Measurements from ENCODE around the gene OR4L1.
"Not testable (repeated sequence)": the region's sequence is repeated elsewhere in the genome, so short reads cannot be mapped to it uniquely, and the experiment has no call there.

The OR4L1 gene, protein sequence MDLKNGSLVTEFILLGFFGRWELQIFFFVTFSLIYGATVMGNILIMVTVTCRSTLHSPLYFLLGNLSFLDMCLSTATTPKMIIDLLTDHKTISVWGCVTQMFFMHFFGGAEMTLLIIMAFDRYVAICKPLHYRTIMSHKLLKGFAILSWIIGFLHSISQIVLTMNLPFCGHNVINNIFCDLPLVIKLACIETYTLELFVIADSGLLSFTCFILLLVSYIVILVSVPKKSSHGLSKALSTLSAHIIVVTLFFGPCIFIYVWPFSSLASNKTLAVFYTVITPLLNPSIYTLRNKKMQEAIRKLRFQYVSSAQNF

DNA sequence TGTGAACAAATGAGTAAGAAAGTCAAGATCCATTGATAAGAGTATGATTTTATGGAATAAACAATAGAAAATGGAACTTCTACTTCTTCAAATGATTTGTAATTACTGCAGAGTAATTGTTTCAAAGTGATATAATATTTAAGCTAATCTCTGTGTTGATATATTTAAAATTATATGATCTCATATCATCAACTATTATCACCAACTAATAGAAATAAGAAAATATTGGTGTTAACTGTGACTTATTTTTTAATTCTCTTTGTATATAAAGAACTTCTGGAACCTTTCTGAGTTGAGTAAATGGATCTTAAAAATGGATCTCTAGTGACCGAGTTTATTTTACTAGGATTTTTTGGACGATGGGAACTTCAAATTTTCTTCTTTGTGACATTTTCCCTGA, at the start of gene OR4L1:
OR4L1 (plus strand) TSS at position 301 of the 400 bp plus-strand sequence; CDS start at position 301, 0 bp downstream.
- DNase-seq = no peak

DNA sequence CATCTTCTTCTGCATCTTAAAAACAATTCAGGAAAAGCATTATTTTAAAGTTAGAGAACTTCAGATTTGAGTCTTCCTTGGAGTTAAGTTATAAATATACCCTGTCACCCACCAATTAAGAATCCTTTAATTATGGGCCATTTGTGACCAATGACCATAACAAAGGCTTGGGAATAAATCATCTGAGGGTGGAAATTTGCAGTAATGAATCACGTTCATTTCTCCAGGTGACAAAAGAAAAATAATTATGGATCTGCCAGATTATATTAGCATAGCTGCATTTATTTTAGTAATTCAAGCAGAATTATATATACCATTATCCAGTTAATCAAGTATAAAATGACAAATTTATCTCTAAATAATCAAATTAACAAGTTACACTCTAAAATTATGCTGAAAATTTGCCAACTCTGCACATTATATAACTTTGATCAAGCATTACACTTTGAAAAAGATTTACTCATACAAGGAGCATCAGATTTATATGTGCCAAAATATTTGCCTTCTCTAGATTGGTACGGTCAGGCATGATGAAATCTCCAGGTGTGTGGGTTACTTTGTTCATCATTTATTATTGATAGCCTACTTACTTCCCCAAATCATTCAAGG, 40.5 kb upstream of the OR4L1 start, which contains the start of gene OR4K14:
OR4K14 (minus strand) TSS at position 51 of the 609 bp plus-strand sequence. CDS start 4,114 bp downstream, outside the sequence.
- no peak for DNase-seq

DNA sequence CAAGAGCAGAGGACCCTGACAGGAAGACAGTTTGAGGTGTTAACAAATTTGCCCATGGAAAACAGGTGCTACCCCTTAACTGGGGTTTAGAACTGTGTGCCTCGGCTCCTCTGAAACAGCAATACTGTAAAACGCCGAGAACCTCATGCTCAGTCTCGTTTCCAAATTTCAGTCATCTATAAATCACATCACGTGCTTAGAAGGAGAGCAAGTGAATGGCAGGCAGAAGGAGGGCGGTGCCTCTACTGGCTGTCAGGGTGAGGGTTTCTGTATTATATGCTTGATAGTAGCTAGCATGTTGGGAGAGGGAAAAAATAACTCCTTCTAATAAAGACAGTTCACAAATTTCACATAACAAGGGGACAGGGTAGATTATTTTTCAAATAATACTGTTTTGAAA, 28.8 kb upstream of the OR4L1 start:
- DNase-seq = no peak

DNA sequence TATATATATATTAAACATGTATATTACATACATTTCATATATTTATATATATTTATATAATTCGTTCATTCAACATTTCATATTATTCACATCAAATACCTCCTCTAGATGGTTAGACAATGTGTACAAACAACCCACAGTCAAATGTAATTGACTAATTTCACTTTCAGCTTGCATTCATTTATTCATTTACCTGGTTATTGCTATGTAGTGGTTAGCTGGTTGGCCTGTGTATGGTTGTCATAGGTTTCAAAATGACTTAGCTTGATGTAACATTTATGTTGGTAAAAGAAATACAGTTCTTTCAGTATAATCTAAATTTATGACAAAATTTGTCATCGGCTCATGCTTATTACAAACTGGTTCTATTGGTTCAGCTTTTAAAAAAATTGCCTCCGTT, 24.4 kb upstream of the OR4L1 start:
- no peak for DNase-seq

DNA sequence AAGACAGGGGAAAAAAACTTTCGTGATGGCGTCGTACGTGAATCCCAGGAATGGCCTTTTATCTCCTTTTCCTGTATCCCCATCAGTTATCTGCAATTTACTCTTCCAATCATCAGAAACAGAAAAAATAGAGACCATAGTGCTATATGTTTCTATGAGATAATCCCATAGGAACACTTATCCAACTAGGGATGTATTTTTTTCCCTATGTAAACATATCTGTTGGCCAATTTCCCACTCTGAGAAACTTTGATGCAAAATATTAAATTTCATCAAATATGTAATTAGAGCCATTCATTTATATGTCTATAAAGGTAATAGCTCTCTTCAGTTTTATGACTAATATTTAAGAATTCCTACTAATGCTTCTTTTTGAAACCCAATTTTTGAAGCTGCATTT, 23.9 kb upstream of the OR4L1 start, which contains the start of gene OR4K13:
OR4K13 (minus strand) TSS at position 101 of the 400 bp plus-strand sequence. CDS start 1,280 bp downstream, outside the sequence.
- no peak for DNase-seq

DNA sequence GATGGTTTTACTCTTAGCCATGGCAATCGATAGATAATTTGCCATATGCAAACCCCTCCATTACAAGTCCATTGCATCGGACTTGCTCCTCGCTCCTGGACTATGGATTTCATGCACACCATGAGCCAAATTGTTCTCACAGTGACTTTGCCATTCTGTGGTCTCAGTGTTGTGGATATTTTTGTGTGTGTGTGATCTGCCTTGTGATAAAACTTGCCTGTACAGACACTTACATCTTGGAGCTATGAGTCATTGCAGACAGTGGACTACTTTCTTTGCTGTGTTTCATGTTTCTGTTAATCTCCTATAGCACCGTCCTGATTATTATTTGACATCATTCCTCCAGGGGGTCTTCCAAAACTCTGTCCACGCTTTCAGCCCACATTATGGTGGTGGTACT, 15.6 kb upstream of the OR4L1 start:
- no peak for DNase-seq

DNA sequence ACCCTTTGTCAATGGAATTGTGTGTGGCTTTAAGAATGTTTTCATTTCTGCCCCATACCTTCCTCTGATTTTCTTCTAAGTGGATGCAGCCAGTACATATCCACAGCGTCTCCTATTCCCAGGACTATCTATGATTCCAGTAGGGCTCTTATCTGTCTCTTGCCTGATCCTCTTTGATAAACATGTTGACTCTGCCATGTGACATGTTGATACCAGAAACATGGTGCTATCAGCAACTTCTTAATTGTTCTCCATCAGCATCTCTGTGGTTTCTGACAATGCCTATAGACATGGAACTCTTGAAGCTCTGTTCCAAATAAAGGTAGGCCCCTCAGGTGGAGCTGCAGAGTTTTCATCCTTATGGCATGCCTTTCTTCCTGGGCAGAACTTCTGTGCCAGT, 11.6 kb upstream of the OR4L1 start:
- no peak for DNase-seq

DNA sequence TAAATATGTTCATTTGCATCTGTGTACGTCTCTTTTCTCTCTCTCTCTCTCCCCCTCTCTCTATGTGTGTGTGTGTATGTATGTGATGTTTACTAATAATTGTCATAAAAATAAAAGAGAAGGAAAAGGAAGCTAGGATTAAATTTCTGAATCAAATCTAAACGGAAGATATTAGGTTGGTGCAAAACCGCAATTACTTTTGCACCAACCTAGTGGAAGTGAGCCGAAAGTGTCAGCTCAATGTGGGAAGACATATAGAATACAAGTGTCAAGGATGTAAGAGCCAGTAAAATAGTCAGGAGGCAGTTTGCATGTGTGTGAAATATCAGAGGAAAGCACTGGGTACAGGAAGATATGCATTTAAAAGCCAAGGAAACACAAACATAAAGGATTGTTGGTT, 32.2 kb downstream of the OR4L1 start:
- no peak for DNase-seq

DNA sequence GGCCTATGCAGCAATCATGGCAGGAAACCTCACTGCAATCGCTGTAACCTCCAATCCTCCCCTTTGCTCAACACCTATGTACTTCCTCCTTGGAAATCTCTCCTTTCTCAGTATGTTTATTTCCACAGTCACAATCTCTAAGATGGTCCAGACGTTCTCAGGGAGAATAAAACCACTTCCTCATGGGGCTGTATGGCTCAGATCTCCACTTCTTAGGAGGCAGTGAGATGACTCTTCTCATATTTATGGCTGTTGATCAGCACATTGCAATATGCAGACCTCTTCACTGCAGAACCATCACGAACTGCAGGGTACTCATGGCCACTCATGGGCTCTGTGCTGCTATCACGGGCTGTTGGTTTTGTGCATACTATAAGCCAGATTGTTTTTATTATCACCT, 33.6 kb downstream of the OR4L1 start:
- no peak for DNase-seq

DNA sequence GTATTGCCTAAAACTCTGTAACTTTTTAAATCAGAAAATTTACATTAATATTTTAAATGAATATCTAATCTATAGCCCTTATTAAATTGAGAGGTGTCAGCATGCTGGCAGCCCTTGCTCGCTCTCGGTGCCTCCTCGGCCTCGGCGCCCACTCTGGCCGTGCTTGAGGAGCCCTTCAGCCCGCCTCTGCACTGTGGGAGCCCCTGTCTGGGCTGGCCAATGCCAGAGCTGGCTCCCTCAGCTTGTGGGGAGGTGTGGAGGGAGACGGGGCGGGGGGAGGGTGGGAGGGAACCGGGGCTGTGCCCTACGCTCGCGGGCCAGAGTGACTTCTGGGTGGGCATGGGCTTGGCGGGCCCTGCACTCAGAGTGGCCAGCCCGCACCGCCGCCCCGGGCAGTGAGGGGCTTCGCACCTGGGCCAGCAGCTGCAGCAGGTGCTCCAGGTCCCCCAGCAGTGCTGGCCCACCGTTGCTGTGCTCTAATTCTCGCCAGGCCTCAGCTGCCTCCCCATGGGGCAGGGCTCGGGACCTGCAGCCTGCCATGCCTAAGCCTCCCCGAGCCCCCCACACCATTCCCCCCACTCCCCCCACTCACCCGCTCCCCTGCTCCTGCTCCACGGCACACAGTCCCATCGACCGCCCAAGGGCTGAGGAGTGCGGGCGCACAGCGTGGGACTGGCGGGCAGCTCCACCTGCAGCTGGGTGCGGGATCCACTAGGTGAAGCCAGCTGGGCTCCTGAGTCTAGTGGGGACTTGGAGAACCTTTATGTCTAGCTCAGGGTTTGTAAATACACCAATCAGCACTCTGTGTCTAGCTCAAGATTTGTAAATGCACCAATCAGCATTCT, 39.3 kb downstream of the OR4L1 start:
- not testable (repeated sequence) for DNase-seq

DNA sequence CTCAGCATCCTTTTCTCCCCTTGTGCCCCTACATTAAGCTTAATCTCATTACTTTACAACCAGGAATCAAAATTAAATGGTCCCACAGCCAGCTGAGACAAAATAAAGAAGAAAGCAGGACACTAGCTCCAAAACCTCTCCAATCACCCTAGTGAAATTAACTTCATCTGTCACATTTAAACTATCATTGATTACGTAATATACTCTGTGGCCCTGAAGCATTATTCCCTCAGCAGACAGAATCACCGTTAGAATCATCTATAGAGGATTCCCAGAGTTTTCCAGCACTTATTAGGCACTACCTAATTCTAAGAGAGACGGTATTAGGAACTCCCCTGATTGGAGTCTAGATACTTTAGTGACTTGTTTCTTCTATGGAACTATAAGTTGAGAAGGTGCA, 50.6 kb downstream of the OR4L1 start, which contains the start of gene OR4K17:
OR4K17 (plus strand) TSS at position 302 of the 400 bp plus-strand sequence. CDS start 6,761 bp downstream, outside the sequence.
- no peak for DNase-seq

All from NCI-H1436 (cell line).